ENCODE results near the gene CCDC83.

DNA sequence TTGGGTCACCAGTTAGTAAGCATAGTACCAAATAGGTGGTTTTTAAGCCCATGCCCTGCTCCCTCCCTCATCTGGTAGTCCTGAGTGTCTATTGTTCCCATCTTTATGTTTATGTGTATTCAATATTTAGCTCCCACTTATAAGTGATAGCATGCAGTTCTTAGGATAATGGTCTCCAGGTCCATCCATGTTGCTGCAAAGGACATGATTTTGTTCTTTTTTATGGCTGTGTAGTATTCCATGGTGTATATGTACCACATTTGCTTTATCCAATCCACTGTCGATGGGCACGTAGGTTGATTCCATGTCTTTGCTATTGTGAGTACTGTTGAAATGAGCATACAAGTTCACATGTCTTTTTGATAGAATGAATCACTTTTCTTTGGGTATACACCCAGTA, 26.0 kb upstream of the CCDC83 start:
- TF ChIP-seq, protein P1, sequence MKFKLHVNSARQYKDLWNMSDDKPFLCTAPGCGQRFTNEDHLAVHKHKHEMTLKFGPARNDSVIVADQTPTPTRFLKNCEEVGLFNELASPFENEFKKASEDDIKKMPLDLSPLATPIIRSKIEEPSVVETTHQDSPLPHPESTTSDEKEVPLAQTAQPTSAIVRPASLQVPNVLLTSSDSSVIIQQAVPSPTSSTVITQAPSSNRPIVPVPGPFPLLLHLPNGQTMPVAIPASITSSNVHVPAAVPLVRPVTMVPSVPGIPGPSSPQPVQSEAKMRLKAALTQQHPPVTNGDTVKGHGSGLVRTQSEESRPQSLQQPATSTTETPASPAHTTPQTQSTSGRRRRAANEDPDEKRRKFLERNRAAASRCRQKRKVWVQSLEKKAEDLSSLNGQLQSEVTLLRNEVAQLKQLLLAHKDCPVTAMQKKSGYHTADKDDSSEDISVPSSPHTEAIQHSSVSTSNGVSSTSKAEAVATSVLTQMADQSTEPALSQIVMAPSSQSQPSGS (tag by site-specific recombination; IDR thresholded peaks at IDR 0.05; ENCODE audit: low read depth), result no peak
- TF ChIP-seq ZNF18 (tag by site-specific recombination; IDR thresholded peaks at IDR 0.05), result no peak
- no peak for TF ChIP-seq CTCF (tag by site-specific recombination; IDR thresholded peaks at IDR 0.05)
- no peak for TF ChIP-seq ZBTB7A (tag by site-specific recombination; IDR thresholded peaks at IDR 0.05; ENCODE audit: low read depth)
- TF ChIP-seq ZNF350 (tag by site-specific recombination; IDR thresholded peaks at IDR 0.05), result no peak
- TF ChIP-seq, protein P2, sequence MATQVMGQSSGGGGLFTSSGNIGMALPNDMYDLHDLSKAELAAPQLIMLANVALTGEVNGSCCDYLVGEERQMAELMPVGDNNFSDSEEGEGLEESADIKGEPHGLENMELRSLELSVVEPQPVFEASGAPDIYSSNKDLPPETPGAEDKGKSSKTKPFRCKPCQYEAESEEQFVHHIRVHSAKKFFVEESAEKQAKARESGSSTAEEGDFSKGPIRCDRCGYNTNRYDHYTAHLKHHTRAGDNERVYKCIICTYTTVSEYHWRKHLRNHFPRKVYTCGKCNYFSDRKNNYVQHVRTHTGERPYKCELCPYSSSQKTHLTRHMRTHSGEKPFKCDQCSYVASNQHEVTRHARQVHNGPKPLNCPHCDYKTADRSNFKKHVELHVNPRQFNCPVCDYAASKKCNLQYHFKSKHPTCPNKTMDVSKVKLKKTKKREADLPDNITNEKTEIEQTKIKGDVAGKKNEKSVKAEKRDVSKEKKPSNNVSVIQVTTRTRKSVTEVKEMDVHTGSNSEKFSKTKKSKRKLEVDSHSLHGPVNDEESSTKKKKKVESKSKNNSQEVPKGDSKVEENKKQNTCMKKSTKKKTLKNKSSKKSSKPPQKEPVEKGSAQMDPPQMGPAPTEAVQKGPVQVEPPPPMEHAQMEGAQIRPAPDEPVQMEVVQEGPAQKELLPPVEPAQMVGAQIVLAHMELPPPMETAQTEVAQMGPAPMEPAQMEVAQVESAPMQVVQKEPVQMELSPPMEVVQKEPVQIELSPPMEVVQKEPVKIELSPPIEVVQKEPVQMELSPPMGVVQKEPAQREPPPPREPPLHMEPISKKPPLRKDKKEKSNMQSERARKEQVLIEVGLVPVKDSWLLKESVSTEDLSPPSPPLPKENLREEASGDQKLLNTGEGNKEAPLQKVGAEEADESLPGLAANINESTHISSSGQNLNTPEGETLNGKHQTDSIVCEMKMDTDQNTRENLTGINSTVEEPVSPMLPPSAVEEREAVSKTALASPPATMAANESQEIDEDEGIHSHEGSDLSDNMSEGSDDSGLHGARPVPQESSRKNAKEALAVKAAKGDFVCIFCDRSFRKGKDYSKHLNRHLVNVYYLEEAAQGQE (tag by site-specific recombination; IDR thresholded peaks at IDR 0.05), result no peak
- TF ChIP-seq ZBTB49 (tag by site-specific recombination; IDR thresholded peaks at IDR 0.05; ENCODE audit: low read depth), result no peak
- no peak for TF ChIP-seq KLF7 (tag by site-specific recombination; IDR thresholded peaks at IDR 0.05; ENCODE audit: borderline replicate concordance)
- TF ChIP-seq ZNF426 (tag by site-specific recombination; IDR thresholded peaks at IDR 0.05), result no peak
- TF ChIP-seq ZNF274 (IDR thresholded peaks at IDR 0.05; ENCODE audit: low read length), result no peak
- no peak for TF ChIP-seq ZNF274 (tag by site-specific recombination; IDR thresholded peaks at IDR 0.05; ENCODE audit: borderline replicate concordance)

All from HEK293 (cell line).